Bone marrow (tissue), 2 donors: ENCODE measurements around the gene CDCP1.
"Not testable (repeated sequence)": the region's sequence is repeated elsewhere in the genome, so short reads cannot be mapped to it uniquely, and the experiment has no call there.

Experiments
- DNase-seq, 2 donors: peaks; one replicate each; lab custom pipeline; 2025; lab: John Stamatoyannopoulos, UW

CDCP1 gene

GRCh38 chr3:45055411-45056143 is 90.6 kb downstream of the CDCP1 start:
- DNase-seq: peak in 1 of 2 donors; percentile 9

- DNase-seq: no peak
Observed at GRCh38 chr3:45055032-45055410, 91.2 kb downstream of the CDCP1 start.

- DNase-seq: no peak
Observed at GRCh38 chr3:45054196-45054857, 91.9 kb downstream of the CDCP1 start.

GRCh38 chr3:45053805-45054195 is 92.4 kb downstream of the CDCP1 start:
- DNase-seq: not testable (repeated sequence)

- DNase-seq: no peak
Observed at GRCh38 chr3:45051685-45052084, 94.5 kb downstream of the CDCP1 start.

GRCh38 chr3:45049807-45050206 is 96.4 kb downstream of the CDCP1 start:
- no peak for DNase-seq

GRCh38 chr3:45048244-45048643 is 97.9 kb downstream of the CDCP1 start:
- DNase-seq: no peak

GRCh38 chr3:45043728-45044299 is 102.4 kb downstream of the CDCP1 start:
- DNase-seq: peak in 1 of 2 donors; percentile 13

- DNase-seq: no peak
Observed at GRCh38 chr3:45042162-45042561, 104.0 kb downstream of the CDCP1 start.

GRCh38 chr3:45041666-45042065 is 104.5 kb downstream of the CDCP1 start:
- no peak for DNase-seq

- DNase-seq: peak; percentile 71 to 94
Observed at GRCh38 chr3:45037720-45038455, 108.3 kb downstream of the CDCP1 start.

GRCh38 chr3:45035441-45036301 is 110.5 kb downstream of the CDCP1 start:
- no peak for DNase-seq

GRCh38 chr3:45034612-45035252 is 111.4 kb downstream of the CDCP1 start:
- peak; percentile 62 to 63 for DNase-seq

- no peak for DNase-seq
Observed at GRCh38 chr3:45033791-45034190, 112.4 kb downstream of the CDCP1 start.
